ENCODE data around the gene NFIC.
"Not testable (repeated sequence)": the region's sequence is repeated elsewhere in the genome, so short reads cannot be mapped to it uniquely, and the experiment has no call there.

NFIC gene

GRCh38 chr19:3375221-3376090 lies 9.1 kb downstream of the NFIC start:
- no peak for DNase-seq

DNA sequence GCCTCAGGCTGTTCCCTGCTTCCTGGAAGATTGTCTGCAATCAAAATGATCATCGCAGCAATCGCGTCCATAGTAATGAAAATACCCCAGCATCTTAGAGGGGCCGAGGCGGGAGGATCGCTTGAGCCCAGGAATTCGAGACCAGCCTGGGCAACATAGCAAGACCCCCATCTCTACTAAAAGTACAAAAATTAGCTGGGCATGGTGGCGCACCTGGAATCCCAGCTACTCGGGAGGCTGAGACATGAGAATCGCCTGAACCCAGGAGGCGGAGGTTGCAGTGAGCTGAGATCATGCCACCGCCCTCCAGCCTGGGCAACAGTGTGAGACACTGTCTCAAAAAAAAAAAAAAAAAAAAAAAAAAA lies 9.7 kb downstream of the NFIC start:
- not testable (repeated sequence) for DNase-seq

DNA sequence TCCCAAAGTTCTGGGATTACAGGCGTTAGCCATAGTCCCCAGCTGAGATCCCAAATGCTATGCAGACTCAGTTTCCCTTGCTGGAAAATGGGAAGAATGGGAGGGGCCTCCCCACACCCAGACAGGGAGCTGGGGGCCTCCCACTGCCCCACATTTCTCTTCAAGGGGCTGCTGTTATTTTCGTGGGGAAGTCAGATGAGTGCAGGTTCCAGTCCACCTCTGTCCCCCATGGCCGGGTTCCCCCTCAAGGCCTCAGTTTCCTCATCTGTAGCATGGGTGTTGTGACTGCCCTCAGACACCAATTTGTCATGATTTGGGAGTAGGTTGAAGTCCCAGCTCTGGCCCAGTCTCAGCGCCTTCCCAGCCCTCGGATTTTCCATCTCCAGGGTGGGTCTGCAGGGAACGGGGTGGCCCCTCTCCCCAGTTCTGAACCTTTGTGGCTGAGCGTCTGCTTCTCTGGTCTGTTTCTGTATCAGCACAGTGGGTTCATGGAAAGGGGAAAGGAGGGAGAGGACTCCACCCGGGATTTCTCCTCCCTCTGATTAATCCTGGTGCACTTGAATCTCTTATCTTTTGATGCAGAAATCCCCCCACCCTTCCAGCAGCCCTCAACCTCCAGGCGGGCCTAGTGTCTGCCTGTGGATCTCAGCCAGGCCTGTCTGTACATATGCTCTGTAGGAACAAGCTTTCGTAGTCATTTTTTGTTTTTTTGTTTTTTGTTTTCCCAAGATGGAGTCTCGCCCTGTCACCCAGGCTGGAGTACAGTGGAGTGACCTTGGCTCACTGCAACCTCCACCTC lies 12.2 kb downstream of the NFIC start:
- DNase-seq, result no peak

DNA sequence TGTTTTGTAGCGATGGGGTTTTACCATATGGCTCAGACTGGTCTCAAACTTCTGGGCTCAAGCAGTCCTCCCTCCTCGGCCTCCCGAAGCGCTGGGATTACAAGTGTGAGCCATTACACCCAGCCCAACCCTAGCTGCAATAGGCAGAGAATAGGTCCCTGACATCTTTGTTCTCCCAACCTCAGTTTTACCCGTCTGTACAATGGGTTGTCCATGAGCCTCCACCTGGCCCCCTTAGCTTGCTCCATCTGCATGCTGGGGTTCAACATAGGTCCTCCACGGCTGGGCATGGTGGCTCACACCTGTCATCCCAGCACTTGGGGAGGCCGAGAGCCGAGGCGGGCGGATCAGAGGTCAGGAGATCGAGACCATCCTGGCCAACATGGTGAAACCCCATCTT lies 14.4 kb downstream of the NFIC start:
- DNase-seq, result no peak

GRCh38 chr19:3381701-3382372 lies 15.5 kb downstream of the NFIC start:
- DNase-seq, result no peak

DNA sequence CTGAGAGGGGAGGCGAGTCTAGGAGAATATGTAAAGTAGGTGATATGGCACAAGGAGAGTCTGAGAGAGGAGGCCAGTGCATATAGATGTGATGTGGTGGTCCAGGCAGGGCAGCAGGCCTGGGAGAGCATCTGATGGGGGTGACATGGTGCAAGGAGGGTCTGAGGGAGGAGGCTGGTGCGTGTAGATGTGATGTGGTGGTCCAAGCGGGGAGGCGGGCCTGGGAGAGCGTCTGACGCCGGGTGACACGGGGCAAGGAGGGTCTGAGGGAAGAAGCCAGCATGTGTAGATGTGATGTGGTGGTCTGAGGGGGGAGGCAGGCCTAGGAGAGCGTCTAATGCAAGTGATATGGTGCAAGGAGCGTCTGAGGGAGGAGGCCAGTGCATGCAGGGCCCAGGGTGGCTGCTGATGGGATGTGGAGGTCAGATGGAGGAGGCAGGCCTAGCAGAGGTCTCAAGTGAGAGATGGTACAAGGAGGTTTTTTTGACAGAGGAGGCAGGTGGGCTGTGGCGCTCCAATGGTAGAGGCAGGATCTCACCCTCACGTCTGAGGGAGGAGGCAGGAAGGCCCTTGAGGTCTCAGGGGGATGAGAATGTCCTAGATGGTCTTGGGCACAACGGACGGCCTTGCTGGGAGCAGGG lies 16.2 kb downstream of the NFIC start:
- DNase-seq, result no peak

GRCh38 chr19:3383121-3383722 lies 16.8 kb downstream of the NFIC start:
- DNase-seq, result no peak

GRCh38 chr19:3386447-3387234 lies 20.3 kb downstream of the NFIC start:
- no peak for DNase-seq

- DNase-seq, result no peak
Observed at GRCh38 chr19:3387645-3388589, 21.5 kb downstream of the NFIC start.

DNA sequence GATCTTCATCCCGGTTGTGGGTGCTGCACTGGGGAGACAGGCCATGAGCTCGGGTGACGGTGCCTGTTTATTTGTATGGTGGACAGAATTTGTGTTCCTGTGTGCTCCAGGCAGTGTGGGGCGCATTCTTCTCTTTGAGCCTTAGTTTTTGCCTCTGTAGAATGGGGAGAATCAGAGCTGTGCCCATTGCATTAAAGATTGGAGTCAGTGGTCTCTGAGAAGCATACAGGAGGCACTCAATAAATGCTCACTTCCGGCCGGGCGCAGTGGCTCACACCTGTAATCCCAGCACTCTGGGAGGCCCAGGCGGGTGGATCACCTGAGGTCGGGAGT lies 23.0 kb downstream of the NFIC start:
- DNase-seq, result no peak

DNA sequence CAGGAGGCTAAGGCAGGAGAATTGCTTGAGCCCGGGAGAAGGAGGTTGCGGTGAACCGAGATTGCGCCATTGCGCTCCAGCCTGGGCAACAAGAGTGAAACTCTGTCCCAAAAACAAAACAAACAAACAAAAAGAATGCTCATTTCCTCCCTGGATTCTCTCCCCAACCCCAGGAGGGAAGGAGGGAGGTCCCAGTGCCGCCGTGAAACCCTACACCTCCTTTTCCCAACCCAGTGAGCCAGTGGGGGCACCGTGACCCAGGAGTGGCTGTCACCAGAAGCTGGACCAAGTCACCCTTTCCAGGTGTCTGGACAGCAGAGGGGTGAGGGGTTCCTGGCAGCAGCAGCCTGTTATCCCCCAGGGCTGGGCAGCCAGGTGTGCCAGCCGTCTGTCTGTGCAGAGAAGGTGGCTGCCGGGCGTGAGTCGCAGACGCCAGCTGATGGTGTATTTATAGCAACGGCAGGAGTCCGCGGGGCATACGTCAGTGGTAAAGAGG lies 23.5 kb downstream of the NFIC start:
- no peak for DNase-seq

- not testable (repeated sequence) for DNase-seq
Observed at GRCh38 chr19:3391911-3392310, 25.5 kb downstream of the NFIC start.

DNA sequence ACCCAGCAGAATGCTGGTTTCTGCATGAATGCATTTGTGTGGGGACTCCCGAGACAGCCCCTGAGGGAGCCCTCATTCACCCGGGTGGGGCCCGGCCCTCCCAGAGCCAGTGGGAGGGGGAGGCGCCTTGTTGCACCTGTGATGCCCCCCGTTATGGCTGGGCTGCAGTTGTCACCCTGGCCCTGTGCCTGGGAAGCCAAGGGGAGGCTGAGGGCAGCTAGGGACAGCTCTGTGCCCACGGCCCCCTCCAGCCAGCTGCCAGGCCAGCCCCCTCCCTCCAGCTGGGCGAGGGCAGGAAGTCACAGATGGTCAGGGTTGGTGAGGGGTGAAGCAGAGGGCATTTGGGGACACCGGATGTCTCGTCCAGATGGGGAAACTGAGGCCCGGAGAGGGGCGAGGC lies 26.1 kb downstream of the NFIC start:
- DNase-seq, result no peak

GRCh38 chr19:3396881-3397265 lies 30.5 kb downstream of the NFIC start:
- no peak for DNase-seq

DNA sequence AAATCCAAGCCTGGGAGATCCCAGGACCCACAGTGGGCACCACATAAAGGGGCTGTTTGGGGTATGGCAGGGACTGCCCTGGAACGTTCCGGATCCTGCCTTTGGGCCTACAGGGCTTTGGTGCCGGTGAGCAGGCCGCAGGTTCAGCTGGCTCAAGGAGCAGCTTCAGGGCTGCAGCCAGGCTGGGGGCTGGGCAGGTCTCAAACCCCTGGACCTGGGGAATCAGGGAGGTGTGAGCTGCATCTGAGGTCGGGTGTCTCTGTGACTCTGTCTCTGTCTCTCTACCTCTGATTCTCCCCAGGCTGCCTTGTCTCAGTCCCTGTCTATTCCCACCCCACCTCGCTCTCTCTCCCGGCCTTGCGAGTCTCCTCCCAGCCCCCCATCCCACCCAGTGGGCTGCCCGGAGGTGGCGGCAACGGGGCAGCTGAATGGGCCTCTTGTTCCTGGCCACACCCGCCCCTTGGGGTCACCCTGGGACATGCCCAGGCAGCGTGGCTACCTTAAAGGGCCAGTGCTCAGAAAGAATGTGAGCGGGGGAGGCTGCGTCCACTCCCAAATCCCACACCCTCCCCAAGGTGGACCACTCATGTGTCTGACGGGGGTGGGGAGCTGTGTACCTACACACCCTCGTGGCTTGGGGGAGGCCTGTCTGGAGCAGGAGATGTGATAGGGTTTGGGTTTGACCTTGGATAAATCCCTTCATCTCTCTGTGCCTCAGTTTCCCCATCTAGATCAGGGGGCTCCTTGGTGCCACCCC lies 31.1 kb downstream of the NFIC start:
- DNase-seq, result no peak

DNA sequence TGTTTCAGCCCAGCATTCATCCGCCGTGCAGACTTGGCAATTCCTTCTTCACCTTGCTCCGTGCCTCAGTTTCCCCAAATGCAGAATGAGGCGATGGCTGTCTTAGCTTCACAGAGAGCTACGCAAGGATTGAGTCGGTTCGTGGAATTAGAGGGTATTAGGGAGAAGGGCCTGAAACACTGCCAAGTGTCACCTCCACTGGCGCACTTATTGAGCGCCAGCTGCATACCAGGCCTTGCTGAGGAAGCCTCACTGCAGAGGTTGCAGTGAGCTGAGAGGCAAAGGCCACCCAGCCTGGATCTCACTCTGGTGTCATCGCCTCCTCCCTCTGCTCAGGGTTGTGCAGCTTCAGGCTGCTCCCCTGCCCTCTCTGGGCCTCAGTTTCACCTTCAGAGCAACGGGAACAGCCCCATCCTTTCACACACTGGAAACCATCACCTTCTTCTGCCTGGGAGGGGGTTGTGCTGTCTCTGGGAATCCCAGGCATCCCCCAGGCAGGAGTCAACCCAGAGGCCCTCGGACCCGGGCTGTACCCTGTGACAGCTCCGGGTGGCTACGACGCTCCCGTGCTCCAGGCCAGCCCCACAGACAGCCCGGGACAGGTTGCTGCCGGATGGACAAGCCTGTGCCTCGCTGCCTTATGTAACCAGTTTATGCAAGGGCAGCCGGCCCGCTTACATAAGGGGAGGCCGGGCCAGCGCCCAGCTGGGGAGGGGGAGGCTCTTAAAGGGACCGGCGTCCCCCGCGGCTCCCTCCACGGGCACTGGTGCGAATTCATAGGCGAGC lies 31.9 kb downstream of the NFIC start:
- no peak for DNase-seq

- no peak for DNase-seq
Observed at GRCh38 chr19:3398900-3399278, 32.5 kb downstream of the NFIC start.

- not testable (repeated sequence) for DNase-seq
Observed at GRCh38 chr19:3399311-3399710, 32.9 kb downstream of the NFIC start.
